Right ventricle myocardium superior (tissue), 1 donor: ENCODE measurements around the gene CD84. TPM values are rescaled to one million over a fixed set of nuclear protein-coding genes. Genes with fewer than 3 reads are reported as not detected.
"Not testable (repeated sequence)": the region's sequence is repeated elsewhere in the genome, so short reads cannot be mapped to it uniquely, and the experiment has no call there.

ENCODE experiments used
- ATAC-seq: fragments of 200-7000 bp; cut with Tn5 transposase; one replicate; pipeline ENCODE4 v1.9.1; 2020; ENCODE audit warnings: mild to moderate bottlenecking; ENCODE audit not compliant: poor library complexity
- DNase-seq: peaks from one replicate; pipeline ENCODE4 v3.0.0-alpha.2; 2020
- intact Hi-C: fragments of 100-400 bp; cut with DNase I; formaldehyde crosslinking; loops from one replicate; pipeline ENCODE4 v1.11.2; 2022
- long read RNA-seq: library from polyadenylated mRNA; unstranded; transcript quantifications from one replicate; pipeline ENCODE4 v2.0.0, GENCODE V29; 2021
- total RNA-seq: library from RNA; stranded (reverse); fragmentation: NEBNext Ultra II Directional; extraction: Animal tissue kit (Norgen Biotek cat#: 25700); gene quantifications from one replicate; pipeline ENCODE4 v1.2.1, GENCODE V29; 2021
- donor health status: DM: no; HTN: yes; CAD: no; lungs with severe emphysema.

CD84 gene
- 2.5 TPM for total RNA-seq
- long read RNA-seq, full-length matches to known transcripts, result 1 of 1 reads
- long read RNA-seq, partial matches to known transcripts, result 0 of 1 reads
- long read RNA-seq, other reads (novel, unspliced or antisense), result 0 of 1 reads

GRCh38 chr1:160579216-160579701, at the start of gene CD84:
TSS of gene CD84 (minus strand) at chr1:160579496. CDS start at chr1:160579437, 59 bp downstream.
- intact Hi-C loops, result no loop called here
- peak; percentile 43 for ATAC-seq

GRCh38 chr1:160628799-160629263, 49.5 kb upstream of the CD84 start:
- DNase-seq, result no peak
- no peak for ATAC-seq
- intact Hi-C loops, result no loop called here

More at GRCh38 chr1:160579216-160579701, at the start of gene CD84:
- DNase-seq, result no peak

DNA sequence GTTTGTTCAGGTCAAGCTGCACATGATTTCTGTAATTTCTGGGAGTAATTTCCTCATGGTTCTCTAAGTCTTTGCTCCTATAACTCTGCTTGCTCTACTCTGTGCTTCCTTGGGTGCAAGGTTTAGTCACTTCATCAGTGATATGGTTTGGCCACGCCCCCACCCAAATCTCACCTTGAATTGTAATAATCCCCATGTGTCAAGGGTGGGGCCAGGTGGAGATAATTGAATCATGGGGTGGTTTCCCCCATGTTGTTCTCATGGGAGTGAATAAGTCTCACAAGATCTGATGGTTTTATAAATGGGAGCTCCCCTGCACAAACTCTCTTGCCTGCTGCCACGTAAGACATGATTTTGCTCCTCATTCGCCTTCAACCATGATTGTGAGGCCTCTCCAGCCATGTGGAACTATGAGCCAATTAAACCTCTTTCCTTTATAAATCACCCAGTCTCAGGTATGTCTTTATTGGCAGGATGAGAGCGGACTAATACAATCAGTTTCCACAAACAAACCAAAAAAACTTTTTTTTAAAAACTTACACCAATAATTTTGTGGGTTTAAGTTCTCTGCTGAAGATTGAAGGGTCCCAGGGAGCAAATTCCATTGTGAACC, 48.5 kb upstream of the CD84 start:
- DNase-seq, intact Hi-C loops, ATAC-seq: not testable (repeated sequence)

- no peak for DNase-seq
- intact Hi-C loops, result no loop called here
- ATAC-seq, result no peak
Observed at GRCh38 chr1:160626509-160627342, 47.4 kb upstream of the CD84 start.

GRCh38 chr1:160625725-160626498, 46.6 kb upstream of the CD84 start:
- no peak for DNase-seq
- no peak for ATAC-seq
- intact Hi-C loops, result no loop called here

GRCh38 chr1:160625321-160625720, 46.0 kb upstream of the CD84 start:
- ATAC-seq, result no peak
- DNase-seq, result no peak
- intact Hi-C loops, result no loop called here

GRCh38 chr1:160624464-160624863, 45.2 kb upstream of the CD84 start:
- intact Hi-C loops, result no loop called here
- DNase-seq (no peak), ATAC-seq (no peak)

- ATAC-seq (no peak), DNase-seq (no peak)
- intact Hi-C loops, result no loop called here
Observed at GRCh38 chr1:160623862-160624261, 44.6 kb upstream of the CD84 start.

DNA sequence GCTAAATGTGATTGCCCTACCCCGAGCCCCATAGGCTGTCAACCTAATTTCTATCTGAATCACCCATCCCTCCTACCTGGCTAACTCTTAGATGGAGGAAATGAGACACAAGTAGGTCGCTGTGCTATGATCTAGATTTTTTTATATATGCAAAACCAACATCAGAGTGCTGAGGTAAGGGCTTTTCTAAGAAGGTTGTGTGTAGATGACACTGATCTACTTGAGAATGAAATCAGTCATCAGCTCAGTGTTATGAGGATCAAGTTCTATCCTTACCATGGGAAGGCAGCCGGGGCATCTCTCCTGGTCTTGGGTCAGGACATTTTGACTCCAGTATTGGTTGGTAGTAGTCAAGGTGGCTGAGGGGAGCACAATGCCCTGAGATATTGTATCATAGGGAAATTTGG, 43.9 kb upstream of the CD84 start:
- DNase-seq (no peak), ATAC-seq (no peak)
- intact Hi-C loops, result no loop called here

- intact Hi-C loops, result no loop called here
- no peak for DNase-seq
- no peak for ATAC-seq
Observed at GRCh38 chr1:160622501-160623226, 43.4 kb upstream of the CD84 start.

DNA sequence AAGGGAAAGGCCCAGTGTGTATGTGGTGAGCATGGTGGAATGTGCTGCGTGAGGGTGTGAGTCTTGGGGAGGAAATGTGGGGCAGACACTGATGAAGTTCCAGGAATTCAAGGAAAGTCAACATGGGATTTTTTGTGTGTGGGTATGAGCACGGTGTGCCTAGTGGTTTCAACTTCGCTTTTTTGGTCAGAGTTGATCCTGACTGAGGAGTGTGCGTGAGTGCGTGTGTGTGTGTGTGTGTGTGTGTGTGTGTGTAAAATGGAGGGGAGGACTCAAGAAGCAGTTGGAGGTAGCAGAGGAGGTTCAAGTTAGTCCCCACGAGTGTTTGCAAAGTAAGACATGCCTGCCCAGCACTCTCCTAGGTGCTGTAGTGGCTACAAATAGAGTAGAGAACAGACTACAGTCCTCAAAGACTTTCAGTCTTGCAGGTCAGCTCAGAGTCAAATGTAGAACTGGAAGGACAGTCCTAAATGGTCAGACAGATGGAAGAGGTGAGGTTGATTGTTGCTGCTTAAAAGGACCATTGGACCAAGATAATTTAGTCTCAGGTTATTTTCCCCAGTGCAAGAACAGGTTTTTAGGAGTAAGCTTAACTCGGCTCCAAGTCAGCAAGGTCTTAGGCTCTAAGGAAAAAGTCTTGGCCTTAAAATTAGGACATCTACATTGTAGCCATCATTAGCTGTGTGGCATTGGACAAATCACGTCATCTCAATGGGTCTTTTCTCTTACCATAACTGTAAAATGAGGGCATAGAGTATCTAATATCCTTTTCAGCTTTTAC, 42.5 kb upstream of the CD84 start:
- intact Hi-C loops, result no loop called here
- DNase-seq (no peak), ATAC-seq (no peak)

GRCh38 chr1:160620942-160621632, 41.8 kb upstream of the CD84 start:
- ATAC-seq (no peak), DNase-seq (no peak)
- intact Hi-C loops, result no loop called here

- no peak for DNase-seq
- no peak for ATAC-seq
- intact Hi-C loops, result no loop called here
Observed at GRCh38 chr1:160619742-160620277, 40.5 kb upstream of the CD84 start.

DNA sequence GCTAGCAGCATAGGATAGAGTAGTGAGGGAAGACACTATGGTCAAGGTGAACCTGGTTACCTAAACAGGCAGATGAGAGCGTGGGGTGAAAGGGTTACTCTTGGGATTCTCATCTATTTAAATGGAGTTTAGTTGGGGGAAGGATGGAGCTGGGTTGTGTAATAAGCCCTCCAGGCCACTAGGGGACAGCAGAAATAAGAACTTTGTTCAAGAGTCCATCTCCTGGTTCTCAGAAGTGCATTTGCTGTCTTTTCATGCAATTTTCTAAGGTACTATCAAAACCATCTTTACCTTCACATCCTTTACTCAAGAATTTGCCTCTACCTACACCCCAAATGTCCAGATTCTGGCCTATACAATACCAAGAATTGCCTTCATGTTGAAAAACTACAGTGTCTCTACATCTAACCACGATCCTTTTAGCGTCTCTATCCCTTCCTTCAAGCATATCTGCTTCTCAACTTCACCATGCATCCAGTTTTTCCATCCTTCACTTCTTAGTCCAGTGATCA, 39.5 kb upstream of the CD84 start:
- DNase-seq (no peak), ATAC-seq (no peak)
- intact Hi-C loops, result no loop called here

GRCh38 chr1:160618327-160618726, 39.0 kb upstream of the CD84 start:
- intact Hi-C loops, result no loop called here
- ATAC-seq, result no peak
- no peak for DNase-seq

DNA sequence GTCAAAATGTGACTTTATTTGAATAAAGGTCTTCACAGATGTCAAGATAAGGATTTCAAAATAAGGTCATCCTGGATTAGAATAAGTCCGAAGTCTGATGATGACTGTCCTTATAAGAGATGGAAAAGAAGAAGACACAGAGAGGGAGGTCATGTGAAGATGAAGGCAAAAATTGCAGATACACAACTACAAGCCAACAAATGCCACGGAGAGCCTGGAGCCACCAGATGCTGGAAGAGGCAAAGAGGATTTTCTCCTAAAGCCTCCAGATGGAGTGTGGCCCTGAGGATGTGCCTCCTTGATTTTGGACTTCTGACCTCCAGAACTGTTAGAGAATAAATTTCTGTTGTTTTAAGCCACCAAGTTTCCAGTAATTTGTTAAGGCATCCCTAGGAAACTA, 36.4 kb upstream of the CD84 start:
- no peak for ATAC-seq
- intact Hi-C loops, result no loop called here

GRCh38 chr1:160614410-160614809, 35.1 kb upstream of the CD84 start:
- intact Hi-C loops, result no loop called here
- ATAC-seq (no peak), DNase-seq (no peak)

More for the DNA sequence above, 36.4 kb upstream of the CD84 start:
- no peak for DNase-seq
